HG03060 (cell line): ENCODE measurements around the gene PARL.

ENCODE experiments used
- ATAC-seq: cut with Tn5 transposase; IDR thresholded peaks from one replicate; pipeline ENCODE4 v1.9.1; 2021; ENCODE audit warnings: low read depth, moderate number of reproducible peaks; ENCODE audit not compliant: unreplicated experiment

Gene PARL

GRCh38 chr3:183818706-183819624 is 65.7 kb downstream of the PARL start:
- no peak for ATAC-seq

GRCh38 chr3:183818041-183818620 is 66.5 kb downstream of the PARL start:
- no peak for ATAC-seq

DNA sequence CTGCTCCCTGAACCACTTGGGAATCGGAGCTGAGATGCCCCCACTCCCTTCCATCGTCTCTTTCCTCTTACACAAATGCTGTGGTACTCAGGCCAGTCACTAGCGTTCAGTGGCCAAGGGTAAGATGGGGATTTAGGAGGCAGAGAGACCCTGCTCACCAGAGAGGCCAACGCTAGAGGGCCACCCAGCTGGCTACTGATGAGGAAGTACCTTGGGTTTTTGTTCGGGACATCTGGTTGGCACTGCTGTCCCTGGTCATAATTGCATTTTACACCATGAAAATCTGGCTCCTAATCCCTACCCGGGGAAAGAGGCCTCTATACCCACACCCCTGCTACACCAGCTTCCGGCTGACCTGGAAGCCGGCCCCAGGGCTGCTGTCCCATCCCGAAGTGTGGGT is 67.0 kb downstream of the PARL start:
- ATAC-seq: no peak

DNA sequence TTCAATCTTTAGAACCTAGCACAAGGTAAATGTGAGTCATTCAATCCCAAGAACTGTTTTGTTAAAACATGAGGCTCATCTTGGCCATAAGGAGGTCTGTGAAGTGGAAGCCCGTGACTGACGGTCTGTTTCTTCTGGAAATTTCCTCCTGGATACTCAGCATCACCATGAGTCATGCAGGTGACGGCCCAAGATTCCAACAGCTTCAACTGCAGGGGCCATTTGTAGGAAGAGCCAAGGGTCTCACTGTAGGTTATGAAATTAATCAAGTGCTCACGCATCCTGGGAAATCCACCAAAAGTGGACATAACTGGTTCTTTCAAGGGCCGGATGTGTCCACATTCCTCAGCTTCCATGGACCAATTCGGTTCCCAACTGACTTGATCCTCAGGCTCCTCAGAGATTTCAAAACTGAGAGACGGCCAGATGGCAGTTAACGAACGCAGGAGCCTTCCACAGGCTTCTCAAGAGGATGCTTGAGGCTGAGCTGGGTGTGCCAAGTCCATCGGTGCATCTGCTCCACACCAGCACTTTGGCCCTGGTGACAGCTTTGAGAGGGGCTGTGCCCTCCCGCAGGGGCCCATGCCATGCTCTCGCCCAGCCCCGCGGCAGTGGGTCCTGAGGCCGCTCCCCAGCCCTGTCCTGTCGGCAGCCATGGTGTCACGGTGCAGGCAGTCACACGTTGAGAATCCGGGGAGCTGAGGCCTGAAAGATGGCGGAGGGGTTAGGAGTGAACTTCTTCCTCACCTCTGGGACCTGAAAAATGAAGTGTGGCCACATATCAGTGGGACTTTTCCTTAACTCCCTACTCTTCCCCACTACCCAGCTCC is 67.8 kb downstream of the PARL start:
- no peak for ATAC-seq

DNA sequence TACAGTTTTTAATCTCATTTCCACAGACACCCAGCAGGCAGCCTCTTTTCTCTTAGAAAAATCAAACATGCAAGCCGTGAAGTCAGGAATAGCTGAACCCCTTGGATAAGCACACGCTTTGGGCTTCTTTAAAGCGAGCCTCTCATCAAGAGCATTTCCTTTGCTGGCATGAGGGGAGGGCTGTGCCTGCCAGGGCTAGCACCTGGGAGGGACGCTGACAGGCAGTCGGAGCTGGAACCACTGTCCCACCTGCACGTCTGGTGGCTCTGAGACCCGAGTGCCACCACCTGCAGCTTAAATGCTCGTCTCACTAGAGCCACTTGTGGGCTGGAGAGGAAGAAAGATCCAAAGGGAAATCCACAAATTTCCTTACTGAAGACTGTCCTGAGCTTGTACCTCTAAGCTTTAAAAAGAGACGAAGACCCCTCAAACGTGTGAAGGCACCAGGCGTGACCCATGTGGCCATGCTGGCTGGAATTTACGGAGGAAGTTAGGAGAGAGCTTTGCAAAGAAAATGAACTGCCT is 68.7 kb downstream of the PARL start:
- no peak for ATAC-seq

GRCh38 chr3:183815563-183815940 is 69.1 kb downstream of the PARL start:
- ATAC-seq: no peak

DNA sequence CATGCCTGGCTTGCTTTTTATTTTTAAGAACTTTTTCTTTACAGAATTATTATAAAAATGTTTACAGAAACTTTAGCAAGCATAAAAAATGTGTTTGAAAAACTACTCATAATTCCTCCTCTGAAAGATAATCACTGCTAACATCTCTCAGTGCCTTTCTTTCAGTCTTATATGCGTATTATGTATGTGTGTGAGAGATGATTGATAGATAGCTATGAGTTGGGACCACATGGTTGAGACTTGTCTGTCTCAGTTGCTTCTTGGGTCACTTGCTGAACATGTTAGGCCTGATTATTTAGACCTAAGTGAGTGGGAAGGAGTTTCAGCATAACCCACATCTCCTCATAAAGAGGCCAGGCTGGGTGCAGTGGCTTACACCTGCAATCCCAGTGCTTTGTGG is 70.4 kb downstream of the PARL start:
- no peak for ATAC-seq

DNA sequence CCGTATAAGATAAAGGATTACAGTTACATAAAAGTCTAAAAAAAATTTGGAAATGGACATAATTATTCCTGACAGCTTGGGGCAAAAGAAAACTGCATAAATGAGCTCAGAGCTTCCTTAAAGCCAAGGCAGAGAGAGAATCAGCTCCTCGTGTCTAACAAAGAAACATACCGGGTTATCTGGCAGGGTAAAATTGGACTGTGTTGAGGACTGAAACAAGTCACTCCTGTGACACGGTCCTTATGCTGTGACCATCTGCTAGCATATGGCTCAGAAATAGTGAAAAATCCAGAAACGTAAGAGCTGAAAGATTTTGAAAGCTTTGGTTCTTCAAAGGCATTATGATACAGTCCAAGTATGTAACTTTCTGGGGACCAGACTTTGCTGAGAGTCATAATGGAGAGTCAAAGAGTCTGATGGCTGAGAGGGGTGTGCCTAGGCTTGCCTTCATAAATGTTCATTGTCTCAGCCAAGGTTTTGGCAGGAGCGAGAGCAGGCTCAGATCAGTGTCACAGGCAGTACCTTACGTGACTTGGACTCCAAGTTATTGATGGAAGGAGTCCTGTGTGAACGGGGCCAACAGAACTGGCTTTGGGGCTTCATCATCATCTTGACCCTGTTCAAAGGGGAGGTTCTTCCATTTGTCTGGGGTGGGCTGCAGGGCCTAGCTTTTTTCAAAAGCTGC is 71.8 kb downstream of the PARL start:
- no peak for ATAC-seq

DNA sequence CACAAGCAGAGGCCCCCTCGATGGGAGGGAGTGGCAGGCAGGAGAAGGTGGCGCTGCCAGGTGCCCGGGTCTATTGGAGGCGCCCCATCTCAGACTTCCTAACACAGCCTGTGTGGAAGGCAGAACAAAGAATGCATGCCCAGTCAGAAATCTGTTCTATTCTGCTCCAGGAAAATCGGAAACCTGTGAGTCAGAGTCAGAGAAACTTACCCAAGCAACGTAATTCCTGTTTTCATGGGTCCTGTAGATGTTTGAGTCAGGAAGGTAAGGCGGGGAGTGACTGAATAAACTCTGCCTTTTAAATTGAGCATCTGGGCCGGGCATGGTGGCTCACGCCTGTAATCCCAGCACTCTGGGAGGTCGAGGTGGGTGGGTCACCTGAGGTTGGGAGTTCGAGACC is 73.0 kb downstream of the PARL start:
- ATAC-seq: no peak

GRCh38 chr3:183810643-183811594 is 73.8 kb downstream of the PARL start:
- ATAC-seq: no peak

DNA sequence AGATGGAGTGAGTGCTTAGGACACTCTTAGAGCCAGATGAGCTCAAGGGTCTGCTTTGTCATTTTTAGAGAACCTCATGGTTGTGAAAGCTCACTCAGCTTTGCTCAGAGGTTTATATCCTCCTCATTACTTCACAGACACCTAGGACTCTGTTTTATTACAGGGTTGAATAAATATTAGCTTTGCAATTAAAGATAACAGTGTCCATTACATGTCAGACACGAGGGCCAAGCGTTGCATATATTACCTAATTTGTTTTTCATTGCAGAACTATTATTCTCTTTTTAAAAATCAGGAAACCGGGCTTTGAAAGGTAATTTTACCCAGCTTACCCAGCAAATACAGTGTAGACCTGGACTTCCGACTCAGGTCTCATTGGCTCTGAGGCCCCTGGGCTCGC is 75.4 kb downstream of the PARL start:
- ATAC-seq: no peak

- ATAC-seq: no peak
Measured at GRCh38 chr3:183808355-183808754, 76.3 kb downstream of the PARL start.

DNA sequence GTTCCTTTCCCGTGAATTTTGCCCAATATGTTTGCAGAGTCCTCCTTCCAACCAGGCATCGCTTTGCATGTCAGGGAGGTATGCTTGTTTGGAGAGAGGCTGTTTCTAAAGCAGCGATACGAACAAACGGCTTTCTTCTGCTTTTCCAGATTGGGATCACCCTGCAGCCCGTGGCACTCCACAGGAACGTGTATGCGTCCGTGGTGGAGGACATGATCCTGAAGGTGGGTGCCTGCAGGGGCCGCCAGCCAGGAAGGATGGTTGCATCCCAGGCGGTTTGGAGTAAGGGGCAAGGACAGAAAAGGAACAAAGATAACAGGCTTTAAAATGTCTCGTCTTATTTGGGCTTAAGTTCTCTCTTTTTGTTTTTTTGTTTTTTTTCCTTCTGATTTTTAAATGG is 76.8 kb downstream of the PARL start:
- no peak for ATAC-seq

DNA sequence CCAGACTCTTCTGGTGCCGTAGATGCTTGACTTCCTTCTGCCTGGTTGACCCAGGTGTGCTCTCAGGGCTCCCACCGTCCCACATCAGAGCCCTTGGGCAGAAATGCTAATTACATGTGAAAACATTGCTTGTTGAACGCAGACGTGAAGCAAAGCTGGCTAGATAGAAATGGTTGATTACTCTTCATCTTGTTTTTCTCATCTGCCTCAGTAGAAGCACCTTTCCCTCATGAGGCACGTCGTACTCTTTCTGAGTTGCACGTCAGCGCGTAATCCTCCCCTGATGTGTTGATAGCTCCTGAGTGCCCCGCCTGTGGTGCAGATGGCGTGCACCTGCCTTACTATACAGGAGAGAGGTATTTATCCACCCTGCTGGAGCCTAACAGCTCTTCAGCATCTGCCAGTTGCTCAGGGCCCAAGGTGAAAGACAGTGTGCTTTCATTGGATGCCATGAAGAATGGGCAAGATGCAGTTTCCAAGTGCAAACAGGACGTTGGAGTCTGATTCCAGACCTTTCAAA is 77.4 kb downstream of the PARL start:
- no peak for ATAC-seq

- no peak for ATAC-seq
Measured at GRCh38 chr3:183802989-183803388, 81.7 kb downstream of the PARL start.

GRCh38 chr3:183801601-183802000 is 83.1 kb downstream of the PARL start:
- ATAC-seq: no peak

GRCh38 chr3:183800243-183800863 is 84.3 kb downstream of the PARL start:
- ATAC-seq: no peak

DNA sequence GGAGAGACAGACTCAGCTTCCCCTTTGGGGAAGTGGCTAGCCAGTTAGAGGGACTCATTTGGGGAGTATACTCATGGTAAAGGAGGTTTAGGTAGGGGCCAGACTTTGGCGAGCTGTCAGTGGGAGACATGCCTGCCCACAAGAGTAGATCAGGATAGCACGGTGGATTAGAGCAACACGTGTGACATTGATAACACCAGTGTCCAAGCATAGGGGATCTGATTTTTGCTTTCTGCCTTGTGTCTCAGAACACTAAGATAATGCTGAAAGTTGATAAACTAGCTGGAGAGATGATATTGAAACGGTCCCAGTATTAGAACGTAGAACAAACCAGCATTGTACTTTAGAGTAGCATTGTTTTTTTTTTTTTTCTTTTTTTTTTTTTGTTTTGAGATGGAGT is 85.2 kb downstream of the PARL start:
- no peak for ATAC-seq

DNA sequence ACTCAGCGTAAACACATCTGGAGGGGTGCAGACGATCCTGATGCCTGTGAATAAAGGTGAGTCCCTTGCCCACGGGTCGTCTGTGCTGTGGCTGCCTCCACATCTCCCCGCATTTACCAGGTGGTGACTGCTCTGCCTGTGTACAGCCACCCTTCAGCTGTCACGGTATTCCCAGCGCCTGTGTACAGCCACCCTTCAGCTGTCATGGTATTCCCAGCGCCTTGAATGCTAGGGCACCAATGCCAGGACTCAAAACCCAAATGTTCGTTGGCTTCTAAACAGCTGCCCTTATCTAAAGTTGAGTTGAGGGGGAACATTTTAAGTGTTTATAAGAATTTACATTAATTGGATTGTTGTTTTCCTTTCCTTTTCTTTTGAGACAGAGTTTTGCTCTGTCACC is 86.7 kb downstream of the PARL start:
- no peak for ATAC-seq
